ENCODE measurements around the gene OVOL1.
"Not testable (repeated sequence)": the region's sequence is repeated elsewhere in the genome, so short reads cannot be mapped to it uniquely, and the experiment has no call there.

Gene OVOL1

GRCh38 chr11:65786786-65787636 lies at the start of gene OVOL1:
TSS of gene OVOL1 (plus strand) at chr11:65787063. CDS start at chr11:65787374, 311 bp downstream.
- in situ Hi-C loops (cut with MboI; ENCODE audit: low sequenced_read_pairs), result no loop called here

GRCh38 chr11:65739022-65739421 lies 47.8 kb upstream of the OVOL1 start:
- in situ Hi-C loops (cut with MboI; ENCODE audit: low sequenced_read_pairs), result no loop called here

- in situ Hi-C loops (cut with MboI; ENCODE audit: low sequenced_read_pairs), result no loop called here
Observed at GRCh38 chr11:65741185-65741584, 45.7 kb upstream of the OVOL1 start.

GRCh38 chr11:65742353-65742752 lies 44.5 kb upstream of the OVOL1 start:
- in situ Hi-C loops (cut with MboI; ENCODE audit: low sequenced_read_pairs), result no loop called here

- in situ Hi-C loops (cut with MboI; ENCODE audit: low sequenced_read_pairs), result no loop called here
Observed at GRCh38 chr11:65743681-65744025, 43.2 kb upstream of the OVOL1 start.

GRCh38 chr11:65744026-65744698 lies 42.7 kb upstream of the OVOL1 start:
- in situ Hi-C loops (cut with MboI; ENCODE audit: low sequenced_read_pairs), result no loop called here

GRCh38 chr11:65744699-65745042 lies 42.2 kb upstream of the OVOL1 start:
- in situ Hi-C loops (cut with MboI; ENCODE audit: low sequenced_read_pairs), result no loop called here

- in situ Hi-C loops (cut with MboI; ENCODE audit: low sequenced_read_pairs), result no loop called here
Observed at GRCh38 chr11:65745049-65745448, 41.8 kb upstream of the OVOL1 start.

- in situ Hi-C loops (cut with MboI; ENCODE audit: low sequenced_read_pairs), result not testable (repeated sequence)
Observed at GRCh38 chr11:65762169-65762568, 24.7 kb upstream of the OVOL1 start.

GRCh38 chr11:65762816-65763215 lies 24.0 kb upstream of the OVOL1 start:
- in situ Hi-C loops (cut with MboI; ENCODE audit: low sequenced_read_pairs), result not testable (repeated sequence)

GRCh38 chr11:65764434-65764833 lies 22.4 kb upstream of the OVOL1 start:
- in situ Hi-C loops (cut with MboI; ENCODE audit: low sequenced_read_pairs), result no loop called here

GRCh38 chr11:65766535-65766934 lies 20.3 kb upstream of the OVOL1 start:
- in situ Hi-C loops (cut with MboI; ENCODE audit: low sequenced_read_pairs), result no loop called here

GRCh38 chr11:65767406-65767805 lies 19.5 kb upstream of the OVOL1 start:
- in situ Hi-C loops (cut with MboI; ENCODE audit: low sequenced_read_pairs), result no loop called here

GRCh38 chr11:65767806-65768205 lies 19.1 kb upstream of the OVOL1 start:
- in situ Hi-C loops (cut with MboI; ENCODE audit: low sequenced_read_pairs), result not testable (repeated sequence)

GRCh38 chr11:65770951-65771567 lies 15.8 kb upstream of the OVOL1 start:
- in situ Hi-C loops (cut with MboI; ENCODE audit: low sequenced_read_pairs), result no loop called here

- in situ Hi-C loops (cut with MboI; ENCODE audit: low sequenced_read_pairs), result no loop called here
Observed at GRCh38 chr11:65771589-65772112, 15.2 kb upstream of the OVOL1 start.

- in situ Hi-C loops (cut with MboI; ENCODE audit: low sequenced_read_pairs), result no loop called here
Observed at GRCh38 chr11:65773784-65774411, 13.0 kb upstream of the OVOL1 start.

- in situ Hi-C loops (cut with MboI; ENCODE audit: low sequenced_read_pairs), result no loop called here
Observed at GRCh38 chr11:65774525-65775306, 12.1 kb upstream of the OVOL1 start.

GRCh38 chr11:65776196-65776595 lies 10.7 kb upstream of the OVOL1 start:
- in situ Hi-C loops (cut with MboI; ENCODE audit: low sequenced_read_pairs), result no loop called here

GRCh38 chr11:65776710-65777141 lies 10.1 kb upstream of the OVOL1 start:
- in situ Hi-C loops (cut with MboI; ENCODE audit: low sequenced_read_pairs), result no loop called here

Measured in HL-60/S4 (cell line).